Pancreas (tissue), 10 donors: ENCODE measurements around the gene BSG. TPM values are rescaled to one million over a fixed set of nuclear protein-coding genes. Genes with fewer than 3 reads are reported as not detected.

ENCODE experiments used
- ATAC-seq, 4 donors: fragments of 200-7000 bp; cut with Tn5 transposase; one replicate each; pipeline versions ENCODE4 v1.8.0 to v1.9.1; 2020; ENCODE audit warnings: mild to moderate bottlenecking in 4 of 4, moderate library complexity in 4 of 4
- DNase-seq, 6 donors: peaks; one replicate each; pipeline ENCODE4 v3.0.0-alpha.2; 2020
- FAIRE-seq: peaks from 2 replicates; lab custom pipeline; 2012; peaks lifted over from hg19 to GRCh38; lab: Jason Lieb, UNC
- H3K27ac ChIP-seq, 4 donors: fragments of 200-600 bp; sonication (generic); 1 replicate in 3 of 4; 2 replicates in 1 of 4; pipeline versions ENCODE4 v1.5.0 to v1.8.0; 2020
- H3K27me3 ChIP-seq, 4 donors: fragments of 200-600 bp; one replicate each; pipeline ENCODE4 v1.8.0; 2021
- H3K36me3 ChIP-seq, 3 donors: fragments of 200-600 bp; sonication (generic) in 1 of 3; one replicate each; pipeline versions ENCODE4 v1.5.0 to v1.8.0; 2020 to 2021
- H3K4me1 ChIP-seq, 3 donors: fragments of 200-600 bp; one replicate each; pipeline ENCODE4 v1.8.0; 2021
- H3K4me3 ChIP-seq, 4 donors: fragments of 200-600 bp; sonication (generic) in 2 of 4; one replicate each; pipeline versions ENCODE4 v1.5.0 to v1.8.0; 2020 to 2021
- H3K9me3 ChIP-seq, 4 donors: fragments of 200-600 bp; one replicate each; pipeline ENCODE4 v1.8.0; 2021
- WGBS, 2 donors: extraction: QIAGEN DNeasy Blood & Tissue Kit; methylation state at CpG; one replicate each; pipeline ENCODE4 v1.1.7; 2013; 5-methylcytosine and 5-hydroxymethylcytosine counted together
- intact Hi-C, 3 donors: fragments of 100-400 bp; cut with DNase I; formaldehyde crosslinking; loops; one replicate each; pipeline versions ENCODE4 v1.11.1 to v1.14.2; 2022
- polyA plus RNA-seq, 2 donors: library from polyadenylated mRNA; stranded (reverse); fragments of 200-250 nt; gene quantifications; one replicate each; pipeline ENCODE4 v1.2.3, GENCODE V29; 2013
- total RNA-seq, 6 donors: library from RNA; stranded (reverse); fragmentation: NEBNext Ultra II Directional in 4 of 6; extraction: Animal tissue kit (Norgen Biotek cat#: 25700) in 4 of 6; gene quantifications; one replicate each; pipeline versions ENCODE4 v1.2.1 to v1.2.4, GENCODE V29; 2021 to 2023
- TF ChIP-seq, protein P1 (sequence below), 4 donors: fragments of 200-600 bp; sonication (generic) in 3 of 4; IDR thresholded peaks; one replicate each; pipeline versions ENCODE4 v1.5.0 to v1.8.0; 2021; ENCODE audit warnings: antibody characterized with exemption in 4 of 4
- donor health status: healthy with polysubstance abuse.
- donor health status: DM: no; HTN: no; CAD: no; lungs with moderate emphysema.
- donor health status: DM: no; HTN: no; CAD: no.
- donor health status: control.
- donor health status: control.
- donor health status: Bipolar disorder and iron deficiency.
- donor health status: DM: yes; HTN: yes; CAD: no.
- donor health status: DM: no; HTN: no; CAD: no.
- donor health status: DM: no; HTN: no; CAD: no.
- donor health status: DM: yes; HTN: yes; CAD: no.

BSG gene
- total and polyA plus RNA-seq, 8 donors, result 122 to 256 (median 159) TPM

GRCh38 chr19:580274-580835, 8.0 kb downstream of the BSG start:
- H3K27ac ChIP-seq, result no peak overlapping the region
- TF ChIP-seq, protein P1, sequence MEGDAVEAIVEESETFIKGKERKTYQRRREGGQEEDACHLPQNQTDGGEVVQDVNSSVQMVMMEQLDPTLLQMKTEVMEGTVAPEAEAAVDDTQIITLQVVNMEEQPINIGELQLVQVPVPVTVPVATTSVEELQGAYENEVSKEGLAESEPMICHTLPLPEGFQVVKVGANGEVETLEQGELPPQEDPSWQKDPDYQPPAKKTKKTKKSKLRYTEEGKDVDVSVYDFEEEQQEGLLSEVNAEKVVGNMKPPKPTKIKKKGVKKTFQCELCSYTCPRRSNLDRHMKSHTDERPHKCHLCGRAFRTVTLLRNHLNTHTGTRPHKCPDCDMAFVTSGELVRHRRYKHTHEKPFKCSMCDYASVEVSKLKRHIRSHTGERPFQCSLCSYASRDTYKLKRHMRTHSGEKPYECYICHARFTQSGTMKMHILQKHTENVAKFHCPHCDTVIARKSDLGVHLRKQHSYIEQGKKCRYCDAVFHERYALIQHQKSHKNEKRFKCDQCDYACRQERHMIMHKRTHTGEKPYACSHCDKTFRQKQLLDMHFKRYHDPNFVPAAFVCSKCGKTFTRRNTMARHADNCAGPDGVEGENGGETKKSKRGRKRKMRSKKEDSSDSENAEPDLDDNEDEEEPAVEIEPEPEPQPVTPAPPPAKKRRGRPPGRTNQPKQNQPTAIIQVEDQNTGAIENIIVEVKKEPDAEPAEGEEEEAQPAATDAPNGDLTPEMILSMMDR (IDR thresholded peaks at IDR 0.05), result no peak
- FAIRE-seq (no peak), ATAC-seq (no peak), DNase-seq (peak in 1 of 6 donors; percentile 76)
- intact Hi-C loops, result no loop called here
- no peaks in the 10 kb centered on the region for H3K27me3 ChIP-seq
- no peaks in the 10 kb centered on the region for H3K9me3 ChIP-seq
- no peak overlapping the region for H3K4me3 ChIP-seq
- peaks cover 7 to 9% (median 8%) of the 10 kb centered on the region in 3 donors for H3K4me1 ChIP-seq
- H3K36me3 ChIP-seq, result peaks cover 0 to 20% (median 16%) of the 10 kb centered on the region in 3 donors
- 89 to 90% methylated on average over 22 of the region's 22 CpGs for WGBS, 2 donors

- Histone ChIP-seq H3K9me3 (no peaks in the 10 kb centered on the region), H3K36me3 (peaks cover 0 to 20% (median 16%) of the 10 kb centered on the region in 3 donors), H3K27me3 (no peaks in the 10 kb centered on the region), H3K4me3 (no peak overlapping the region), H3K4me1 (no peaks in the 10 kb centered on the region), H3K27ac (no peak overlapping the region)
- DNase-seq (peak in 1 of 6 donors; percentile 77), FAIRE-seq (no peak), ATAC-seq (no peak)
- intact Hi-C loops, result no loop called here
- TF ChIP-seq, protein P1 (IDR thresholded peaks at IDR 0.05), result no peak
- 88 to 94% methylated on average over 31 to 40 of the region's 40 CpGs for WGBS, 2 donors
These were observed 9.2 kb downstream of the BSG start for GRCh38 chr19:581399-582111.

GRCh38 chr19:582497-583197, 10.3 kb downstream of the BSG start:
- H3K4me1 ChIP-seq, result no peaks in the 10 kb centered on the region
- no peak for DNase-seq
- no peak for FAIRE-seq
- no peaks in the 10 kb centered on the region for H3K27me3 ChIP-seq
- H3K4me3 ChIP-seq, result no peak overlapping the region
- TF ChIP-seq, protein P1 (IDR thresholded peaks at IDR 0.05), result no peak
- H3K36me3 ChIP-seq, result peaks cover 0 to 20% (median 16%) of the 10 kb centered on the region in 3 donors
- H3K27ac ChIP-seq, result no peak overlapping the region
- WGBS, 2 donors, result 92 to 94% methylated on average over 31 of the region's 31 CpGs
- no peaks in the 10 kb centered on the region for H3K9me3 ChIP-seq
- no peak for ATAC-seq
- intact Hi-C loops, result no loop called here

- no peak for DNase-seq
- H3K4me1 ChIP-seq, result peaks cover 0 to 6% (median 3%) of the 10 kb centered on the region in 3 donors
- H3K27me3 ChIP-seq, result no peaks in the 10 kb centered on the region
- intact Hi-C loops, result no loop called here
- no peak overlapping the region for H3K4me3 ChIP-seq
- no peaks in the 10 kb centered on the region for H3K9me3 ChIP-seq
- TF ChIP-seq, protein P1 (IDR thresholded peaks at IDR 0.05), result no peak
- FAIRE-seq, result no peak
- ATAC-seq, result no peak
- 86 to 93% methylated on average over 27 of the region's 27 CpGs for WGBS, 2 donors
- H3K27ac ChIP-seq, result no peak overlapping the region
- peaks cover 0 to 20% (median 16%) of the 10 kb centered on the region in 3 donors for H3K36me3 ChIP-seq
These were observed 11.0 kb downstream of the BSG start for GRCh38 chr19:583198-583967.
